ENCODE data around the gene RAPGEF1. TPM values are rescaled to one million over a fixed set of nuclear protein-coding genes. Genes with fewer than 3 reads are reported as not detected.
"Not testable (repeated sequence)": the region's sequence is repeated elsewhere in the genome, so short reads cannot be mapped to it uniquely, and the experiment has no call there.

The RAPGEF1 gene
- total RNA-seq, 1 experiment from 2014 or later, result 55.6 TPM

DNA sequence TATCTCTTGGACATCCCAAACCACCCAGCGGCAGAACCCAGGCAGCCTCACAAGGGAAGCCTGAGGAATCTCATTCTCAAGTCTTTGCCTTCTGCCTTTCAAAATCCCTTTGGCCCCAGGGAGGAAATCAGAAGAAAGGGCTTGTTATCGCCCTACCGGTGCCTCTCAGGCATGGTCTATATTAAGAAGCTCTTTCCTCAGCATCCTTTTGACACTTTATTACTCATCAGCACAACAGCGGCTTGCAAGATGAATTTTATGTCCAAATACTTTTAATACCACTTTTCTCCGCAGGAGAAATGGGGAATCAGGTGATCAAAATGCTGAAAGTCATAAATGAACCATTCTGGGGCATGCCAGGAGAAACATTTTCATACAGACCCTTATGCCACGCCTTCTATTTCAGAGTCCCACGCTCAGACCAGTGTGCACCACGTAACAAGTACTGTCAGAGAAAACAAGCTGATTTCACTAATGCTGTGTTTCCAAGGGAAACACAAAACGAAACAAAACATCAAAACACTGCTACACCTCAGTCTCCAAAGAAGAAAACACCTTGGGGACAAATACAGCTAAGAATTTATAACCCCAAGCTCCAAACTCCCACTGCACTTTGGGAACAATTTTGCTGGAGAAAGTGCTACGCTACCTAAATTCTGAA lies 30.0 kb downstream of the RAPGEF1 start:
- Histone ChIP-seq H3K9me3 (ENCODE audit: control insufficient read depth, low read depth, low read length) (no peaks in the 10 kb centered on the region), H3K27ac (ENCODE audit: insufficient read length, low read depth, low read length) (no peak overlapping the region), H3K14ac (ENCODE audit: insufficient read depth, low read length) (no peak overlapping the region), H4K5ac (ENCODE audit: insufficient read length, low read depth, low read length) (no peak overlapping the region), H2AFZ (ENCODE audit: low read length) (no peak overlapping the region), H2BK12ac (ENCODE audit: insufficient read length, low read depth, low read length) (no peak overlapping the region), H2AK5ac (ENCODE audit: insufficient read length, low read length) (no peak overlapping the region), H4K20me1 (ENCODE audit: control insufficient read depth, insufficient read depth, insufficient read length) (no peaks in the 10 kb centered on the region), H2BK15ac (ENCODE audit: low read depth, low read length) (no peak overlapping the region), H3K56ac (ENCODE audit: insufficient read length, low read depth, low read length) (no peak overlapping the region), H3K4me2 (ENCODE audit: insufficient read depth, insufficient read length, low read length) (no peak overlapping the region), H3K9ac (ENCODE audit: extremely low read depth, insufficient read length, low read length) (no peak overlapping the region), H3K27me3 (ENCODE audit: insufficient read depth, low read length) (no peaks in the 10 kb centered on the region), H2BK5ac (ENCODE audit: insufficient read length, low read length) (no peak overlapping the region), H4K91ac (ENCODE audit: insufficient read length, low read depth, low read length) (no peak overlapping the region), H4K8ac (replicated peaks; ENCODE audit: insufficient read length, low read depth, low read length) (no peak overlapping the region), H3K23me2 (ENCODE audit: insufficient read length, low read depth, low read length, poor library complexity, severe bottlenecking) (no peaks in the 10 kb centered on the region), H3K18ac (ENCODE audit: insufficient read length, low read depth, low read length) (no peak overlapping the region), H3K79me1 (ENCODE audit: insufficient read depth, low read depth, low read length, poor library complexity, severe bottlenecking) (peaks cover 4% of the 10 kb centered on the region), H3T11ph (ENCODE audit: low read length) (no peak overlapping the region), H3K4me1 (ENCODE audit: insufficient read depth, low read length) (peaks cover 9% of the 10 kb centered on the region; the same call in 1 of the 2 replicates), H3K23ac (ENCODE audit: insufficient read length, low read depth, low read length) (no peak overlapping the region), H3K4ac (ENCODE audit: low read depth, low read length) (no peak overlapping the region), H2BK120ac (ENCODE audit: low read depth, low read length, poor library complexity, severe bottlenecking) (no peak overlapping the region), H3K79me2 (ENCODE audit: insufficient read depth, low read length) (peaks cover 4% of the 10 kb centered on the region; the same call in 1 of the 2 replicates), H2BK20ac (ENCODE audit: low read depth, low read length, poor library complexity, severe bottlenecking) (no peak overlapping the region)
- Mint-ChIP-seq H3K27me3 (ENCODE audit: low read depth) (no peaks in the 10 kb centered on the region), H3K9me3 (no peaks in the 10 kb centered on the region), H3K4me1 (peaks cover 53 to 63% of the 10 kb centered on the region in 2 experiments), H3K27ac (peak overlapping the region; percentile 30 to 86 (median 58); a peak in 2 of 7 replicates), H3K36me3 (ENCODE audit: insufficient read depth in 1 of 3, low read depth in 3 of 3) (no peaks in the 10 kb centered on the region; a peak in 1 of 7 replicates), H3K4me3 (no peak overlapping the region)
- WGBS (ENCODE audit: extremely low coverage, insufficient read length, low lambda C conversion rate), result no CpG with 5 or more reads among the region's 10 CpGs
- TF ChIP-seq, protein P1, sequence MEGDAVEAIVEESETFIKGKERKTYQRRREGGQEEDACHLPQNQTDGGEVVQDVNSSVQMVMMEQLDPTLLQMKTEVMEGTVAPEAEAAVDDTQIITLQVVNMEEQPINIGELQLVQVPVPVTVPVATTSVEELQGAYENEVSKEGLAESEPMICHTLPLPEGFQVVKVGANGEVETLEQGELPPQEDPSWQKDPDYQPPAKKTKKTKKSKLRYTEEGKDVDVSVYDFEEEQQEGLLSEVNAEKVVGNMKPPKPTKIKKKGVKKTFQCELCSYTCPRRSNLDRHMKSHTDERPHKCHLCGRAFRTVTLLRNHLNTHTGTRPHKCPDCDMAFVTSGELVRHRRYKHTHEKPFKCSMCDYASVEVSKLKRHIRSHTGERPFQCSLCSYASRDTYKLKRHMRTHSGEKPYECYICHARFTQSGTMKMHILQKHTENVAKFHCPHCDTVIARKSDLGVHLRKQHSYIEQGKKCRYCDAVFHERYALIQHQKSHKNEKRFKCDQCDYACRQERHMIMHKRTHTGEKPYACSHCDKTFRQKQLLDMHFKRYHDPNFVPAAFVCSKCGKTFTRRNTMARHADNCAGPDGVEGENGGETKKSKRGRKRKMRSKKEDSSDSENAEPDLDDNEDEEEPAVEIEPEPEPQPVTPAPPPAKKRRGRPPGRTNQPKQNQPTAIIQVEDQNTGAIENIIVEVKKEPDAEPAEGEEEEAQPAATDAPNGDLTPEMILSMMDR (conservative IDR thresholded peaks at IDR 0.05), result no peak
- DNase-seq, result no peak

DNA sequence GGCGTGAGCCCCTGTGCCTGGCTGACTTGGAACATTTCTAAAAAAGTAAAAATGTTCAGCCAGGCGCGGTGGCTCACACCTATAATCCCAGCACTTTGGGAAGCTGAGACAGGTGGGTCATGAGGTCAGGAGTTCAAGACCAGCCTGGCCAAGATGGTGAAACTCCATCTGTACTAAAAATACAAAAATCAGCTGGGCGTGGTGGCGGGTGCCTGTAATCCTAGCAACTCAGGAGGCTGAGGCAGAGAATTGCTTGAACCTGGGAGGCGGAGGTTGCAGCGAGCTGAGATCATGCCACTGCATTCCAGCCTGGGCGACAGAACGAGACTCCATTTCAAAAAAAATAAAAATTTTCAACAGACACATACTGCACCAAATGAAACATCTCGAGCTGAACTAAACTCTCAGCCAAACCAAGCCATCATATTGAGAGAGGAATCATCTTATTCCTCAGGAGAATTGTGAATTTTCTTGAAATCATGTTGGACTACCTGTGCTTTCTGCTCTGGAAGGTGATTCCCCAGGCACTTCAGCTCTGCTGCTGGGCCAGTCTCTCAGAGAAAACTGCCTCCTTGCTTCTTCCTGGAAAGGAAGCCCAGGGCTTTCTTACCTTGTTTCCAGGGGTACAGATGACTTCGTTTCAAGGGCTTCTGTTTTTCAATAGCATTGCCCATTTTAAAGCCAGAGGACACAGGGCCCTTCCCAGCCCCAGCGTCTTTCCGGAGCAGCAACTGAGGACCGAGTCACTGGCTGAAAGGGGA lies 30.7 kb downstream of the RAPGEF1 start:
- not testable (repeated sequence) for H3K23ac ChIP-seq (ENCODE audit: insufficient read length, low read depth, low read length); H3K79me2 ChIP-seq (ENCODE audit: insufficient read depth, low read length); H4K91ac ChIP-seq (ENCODE audit: insufficient read length, low read depth, low read length); DNase-seq; H2BK120ac ChIP-seq (ENCODE audit: low read depth, low read length, poor library complexity, severe bottlenecking); H3K4me2 ChIP-seq (ENCODE audit: insufficient read depth, insufficient read length, low read length); H3K36me3 Mint-ChIP-seq (ENCODE audit: insufficient read depth in 1 of 3, low read depth in 3 of 3); H4K8ac ChIP-seq (replicated peaks; ENCODE audit: insufficient read length, low read depth, low read length); H3K4me3 Mint-ChIP-seq; H3K4ac ChIP-seq (ENCODE audit: low read depth, low read length); H3K9me3 ChIP-seq (ENCODE audit: control insufficient read depth, low read depth, low read length); H4K5ac ChIP-seq (ENCODE audit: insufficient read length, low read depth, low read length); H3K23me2 ChIP-seq (ENCODE audit: insufficient read length, low read depth, low read length, poor library complexity, severe bottlenecking); H3K9ac ChIP-seq (ENCODE audit: extremely low read depth, insufficient read length, low read length); H2BK12ac ChIP-seq (ENCODE audit: insufficient read length, low read depth, low read length); H3K27ac ChIP-seq (ENCODE audit: insufficient read length, low read depth, low read length); H3K18ac ChIP-seq (ENCODE audit: insufficient read length, low read depth, low read length); H3K56ac ChIP-seq (ENCODE audit: insufficient read length, low read depth, low read length); H3T11ph ChIP-seq (ENCODE audit: low read length); H2BK5ac ChIP-seq (ENCODE audit: insufficient read length, low read length); H4K20me1 ChIP-seq (ENCODE audit: control insufficient read depth, insufficient read depth, insufficient read length); H3K9me3 Mint-ChIP-seq; H3K14ac ChIP-seq (ENCODE audit: insufficient read depth, low read length); H3K79me1 ChIP-seq (ENCODE audit: insufficient read depth, low read depth, low read length, poor library complexity, severe bottlenecking); H3K27me3 Mint-ChIP-seq (ENCODE audit: low read depth); H2AK5ac ChIP-seq (ENCODE audit: insufficient read length, low read length); H2AFZ ChIP-seq (ENCODE audit: low read length); H3K27me3 ChIP-seq (ENCODE audit: insufficient read depth, low read length); H2BK20ac ChIP-seq (ENCODE audit: low read depth, low read length, poor library complexity, severe bottlenecking); H2BK15ac ChIP-seq (ENCODE audit: low read depth, low read length)
- peaks cover 12% of the 10 kb centered on the region; the same call in 1 of the 2 replicates for H3K4me1 ChIP-seq (ENCODE audit: insufficient read depth, low read length)
- Mint-ChIP-seq H3K27ac (peak overlapping the region; percentile 30 to 63 (median 58); a peak in 3 of 7 replicates), H3K4me1 (peaks cover 60 to 70% of the 10 kb centered on the region in 2 experiments)
- WGBS (ENCODE audit: extremely low coverage, insufficient read length, low lambda C conversion rate), result no CpG with 5 or more reads among the region's 14 CpGs

Measured in H9 (cell line).